ENCODE measurements around the gene TMEM40.
A peak's percentile ranks its signal among the peaks of the same experiment; 100 is the strongest.
"Not testable (repeated sequence)": the region's sequence is repeated elsewhere in the genome, so short reads cannot be mapped to it uniquely, and the experiment has no call there.

TMEM40 gene

DNA sequence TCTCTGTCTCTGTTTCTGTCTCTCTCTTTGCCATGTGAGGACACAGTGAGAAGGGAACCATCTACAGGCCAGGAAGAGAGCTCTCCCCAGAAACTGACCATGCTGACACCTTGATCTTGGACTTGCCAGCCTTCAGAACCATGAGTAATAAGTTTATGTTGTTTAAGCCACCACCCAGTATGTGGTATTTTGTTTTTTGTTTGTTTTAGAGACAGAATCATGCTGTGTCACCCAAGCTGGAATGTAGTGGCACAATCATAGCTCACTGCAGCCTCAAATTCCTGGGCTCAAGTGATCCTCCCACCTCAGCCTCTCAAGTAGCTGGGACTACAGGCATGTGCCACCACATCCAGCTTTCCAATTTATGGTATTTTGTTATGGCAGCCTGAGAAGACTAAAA is 35.7 kb downstream of the TMEM40 start:
- H2AK5ac ChIP-seq (ENCODE audit: low read depth, low read length); H3K9me3 ChIP-seq (replicated peaks in 1 of 2; ENCODE audit: control insufficient read depth in 2 of 2, insufficient read depth in 1 of 2, low read depth in 1 of 2, low read length in 2 of 2); H3K14ac ChIP-seq (ENCODE audit: low read length); H2BK12ac ChIP-seq (ENCODE audit: low read length); H2BK120ac ChIP-seq (ENCODE audit: low read depth, low read length); H3K4me3 ChIP-seq (ENCODE audit: low read length in 2 of 2); H3K18ac ChIP-seq (ENCODE audit: low read length); H4K8ac ChIP-seq (ENCODE audit: low read depth, low read length); H3K27ac ChIP-seq (replicated peaks; ENCODE audit: low read length); H3K4me2 ChIP-seq (ENCODE audit: insufficient read depth, low read length, poor library complexity, severe bottlenecking); H3K4ac ChIP-seq (ENCODE audit: low read length); H3K23ac ChIP-seq (ENCODE audit: low read depth, low read length, poor library complexity); H3K27me3 ChIP-seq (ENCODE audit: control insufficient read depth in 3 of 3, insufficient read depth in 3 of 3, low read depth in 1 of 3, low read length in 3 of 3); H3K9ac ChIP-seq (ENCODE audit: low read depth, low read length, poor library complexity); H3K4me1 ChIP-seq (ENCODE audit: control insufficient read depth in 2 of 2, insufficient read depth in 1 of 2, low read depth in 1 of 2, low read length in 2 of 2); H2AFZ ChIP-seq (ENCODE audit: low read length); H3K79me1 ChIP-seq (ENCODE audit: low read depth, low read length); H2BK5ac ChIP-seq (ENCODE audit: low read length); H2BK15ac ChIP-seq (ENCODE audit: low read length); H3K36me3 ChIP-seq (replicated peaks in 1 of 2; ENCODE audit: control insufficient read depth in 2 of 2, insufficient read depth in 2 of 2, low read length in 2 of 2); H4K91ac ChIP-seq (ENCODE audit: low read depth, low read length, poor library complexity); DNase-seq (ENCODE audit: low spot score): not testable (repeated sequence)

DNA sequence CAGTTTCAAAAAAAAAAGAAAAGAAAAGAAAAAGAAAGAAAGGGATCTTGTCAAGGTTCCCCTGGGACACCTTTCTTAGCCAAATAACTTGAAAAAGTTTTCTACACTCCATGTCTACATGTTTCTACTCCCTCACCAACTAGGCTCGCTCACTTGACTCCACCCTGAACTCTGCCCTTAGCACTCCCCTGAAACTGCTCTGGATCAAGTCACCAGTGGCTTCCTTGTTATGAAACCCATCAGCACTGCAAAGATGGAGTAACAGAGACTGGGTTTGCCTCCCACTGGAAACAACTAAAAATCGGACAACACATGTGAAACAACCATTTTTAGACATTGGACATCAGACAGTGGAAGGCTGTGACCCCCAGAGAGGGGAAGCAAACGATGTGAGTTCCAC is 36.8 kb downstream of the TMEM40 start:
- Histone ChIP-seq H3K79me1 (ENCODE audit: low read depth, low read length) (no peaks in the 10 kb centered on the region), H3K36me3 (replicated peaks in 1 of 2; ENCODE audit: control insufficient read depth in 2 of 2, insufficient read depth in 2 of 2, low read length in 2 of 2) (no peaks in the 10 kb centered on the region), H4K8ac (ENCODE audit: low read depth, low read length) (peak overlapping the region; percentile 72), H3K4me3 (ENCODE audit: low read length in 2 of 2) (no peak overlapping the region), H4K91ac (ENCODE audit: low read depth, low read length, poor library complexity) (no peak overlapping the region), H2BK120ac (ENCODE audit: low read depth, low read length) (no peak overlapping the region), H3K9ac (ENCODE audit: low read depth, low read length, poor library complexity) (no peak overlapping the region), H3K27me3 (ENCODE audit: control insufficient read depth in 3 of 3, insufficient read depth in 3 of 3, low read depth in 1 of 3, low read length in 3 of 3) (no peaks in the 10 kb centered on the region), H3K4me2 (ENCODE audit: insufficient read depth, low read length, poor library complexity, severe bottlenecking) (no peak overlapping the region), H3K27ac (replicated peaks; ENCODE audit: low read length) (no peak overlapping the region), H2BK5ac (ENCODE audit: low read length) (no peak overlapping the region), H2AK5ac (ENCODE audit: low read depth, low read length) (no peak overlapping the region), H3K4ac (ENCODE audit: low read length) (no peak overlapping the region), H3K18ac (ENCODE audit: low read length) (no peak overlapping the region), H2AFZ (ENCODE audit: low read length) (no peak overlapping the region), H3K14ac (ENCODE audit: low read length) (no peak overlapping the region), H2BK12ac (ENCODE audit: low read length) (no peak overlapping the region), H3K9me3 (replicated peaks in 1 of 2; ENCODE audit: control insufficient read depth in 2 of 2, insufficient read depth in 1 of 2, low read depth in 1 of 2, low read length in 2 of 2) (no peaks in the 10 kb centered on the region), H2BK15ac (ENCODE audit: low read length) (no peak overlapping the region), H3K4me1 (ENCODE audit: control insufficient read depth in 2 of 2, insufficient read depth in 1 of 2, low read depth in 1 of 2, low read length in 2 of 2) (no peaks in the 10 kb centered on the region), H3K23ac (ENCODE audit: low read depth, low read length, poor library complexity) (no peak overlapping the region)
- WGBS, 2 donors (ENCODE audit: extremely low coverage in 2 of 2, insufficient read length in 2 of 2, insufficient replicate concordance in 1 of 2): no CpG with 5 or more reads among the region's 3 CpGs
- no peak for DNase-seq (ENCODE audit: low spot score)

DNA sequence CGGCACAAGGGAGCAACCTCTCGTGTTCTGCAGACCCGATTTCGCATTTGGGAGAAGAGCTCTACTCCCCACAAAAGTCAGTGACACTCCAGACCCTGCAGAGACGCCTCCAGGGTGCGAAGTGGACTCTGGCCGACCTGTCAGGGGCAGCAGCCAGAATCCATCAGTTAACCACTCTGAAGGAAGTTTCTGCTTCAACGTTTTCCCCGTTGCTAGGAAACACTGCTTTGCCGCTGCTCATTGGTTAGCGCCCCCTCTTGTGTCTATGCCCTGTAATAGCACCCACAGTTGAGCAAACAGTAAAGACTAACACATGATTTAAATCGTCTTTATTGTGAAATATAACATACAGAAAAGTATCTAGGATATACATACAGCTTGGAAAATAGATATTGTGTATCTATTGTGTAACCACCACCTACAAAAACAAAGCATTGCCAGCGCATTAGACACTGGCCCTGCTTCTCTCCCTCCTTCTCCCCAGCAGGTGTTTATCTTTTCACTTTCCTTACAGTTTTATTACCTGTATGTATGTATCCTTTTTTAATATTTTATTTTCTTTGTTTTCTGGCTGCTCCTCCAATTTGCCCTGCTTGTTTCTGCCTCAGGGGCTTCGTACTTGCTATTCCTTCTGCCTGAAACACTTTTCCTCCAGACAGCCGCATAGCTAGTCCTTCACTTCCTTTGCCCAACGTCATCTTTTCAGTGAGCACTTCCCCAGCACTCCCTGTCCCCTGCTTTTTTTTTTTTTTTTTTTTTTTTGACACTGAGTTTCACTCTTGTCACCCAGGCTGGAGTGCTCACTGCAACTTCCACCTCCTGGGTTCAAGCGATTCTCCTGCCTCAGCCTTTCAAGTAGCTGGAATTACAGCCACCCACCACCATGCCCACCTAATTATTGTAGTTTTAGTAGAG is 38.8 kb downstream of the TMEM40 start:
- Histone ChIP-seq H3K27ac (replicated peaks; ENCODE audit: low read length) (no peak overlapping the region), H3K14ac (ENCODE audit: low read length) (no peak overlapping the region), H3K4ac (ENCODE audit: low read length) (no peak overlapping the region), H2BK12ac (ENCODE audit: low read length) (no peak overlapping the region), H2AFZ (ENCODE audit: low read length) (peak overlapping the region; percentile 70), H3K23ac (ENCODE audit: low read depth, low read length, poor library complexity) (no peak overlapping the region), H2BK5ac (ENCODE audit: low read length) (no peak overlapping the region), H3K79me1 (ENCODE audit: low read depth, low read length) (no peaks in the 10 kb centered on the region), H4K91ac (ENCODE audit: low read depth, low read length, poor library complexity) (no peak overlapping the region), H2AK5ac (ENCODE audit: low read depth, low read length) (no peak overlapping the region), H3K36me3 (replicated peaks in 1 of 2; ENCODE audit: control insufficient read depth in 2 of 2, insufficient read depth in 2 of 2, low read length in 2 of 2) (no peaks in the 10 kb centered on the region), H3K4me2 (ENCODE audit: insufficient read depth, low read length, poor library complexity, severe bottlenecking) (peak overlapping the region; percentile 14), H2BK120ac (ENCODE audit: low read depth, low read length) (no peak overlapping the region), H4K8ac (ENCODE audit: low read depth, low read length) (no peak overlapping the region), H3K27me3 (ENCODE audit: control insufficient read depth in 3 of 3, insufficient read depth in 3 of 3, low read depth in 1 of 3, low read length in 3 of 3) (no peaks in the 10 kb centered on the region), H3K9me3 (replicated peaks in 1 of 2; ENCODE audit: control insufficient read depth in 2 of 2, insufficient read depth in 1 of 2, low read depth in 1 of 2, low read length in 2 of 2) (no peaks in the 10 kb centered on the region), H3K18ac (ENCODE audit: low read length) (no peak overlapping the region), H3K4me3 (ENCODE audit: low read length in 2 of 2) (no peak overlapping the region), H3K9ac (ENCODE audit: low read depth, low read length, poor library complexity) (no peak overlapping the region), H3K4me1 (ENCODE audit: control insufficient read depth in 2 of 2, insufficient read depth in 1 of 2, low read depth in 1 of 2, low read length in 2 of 2) (no peaks in the 10 kb centered on the region), H2BK15ac (ENCODE audit: low read length) (no peak overlapping the region)
- DNase-seq (ENCODE audit: low spot score): peak; percentile 72
- no CpG with 5 or more reads among the region's 17 CpGs for WGBS, 2 donors (ENCODE audit: extremely low coverage in 2 of 2, insufficient read length in 2 of 2, insufficient replicate concordance in 1 of 2)

DNA sequence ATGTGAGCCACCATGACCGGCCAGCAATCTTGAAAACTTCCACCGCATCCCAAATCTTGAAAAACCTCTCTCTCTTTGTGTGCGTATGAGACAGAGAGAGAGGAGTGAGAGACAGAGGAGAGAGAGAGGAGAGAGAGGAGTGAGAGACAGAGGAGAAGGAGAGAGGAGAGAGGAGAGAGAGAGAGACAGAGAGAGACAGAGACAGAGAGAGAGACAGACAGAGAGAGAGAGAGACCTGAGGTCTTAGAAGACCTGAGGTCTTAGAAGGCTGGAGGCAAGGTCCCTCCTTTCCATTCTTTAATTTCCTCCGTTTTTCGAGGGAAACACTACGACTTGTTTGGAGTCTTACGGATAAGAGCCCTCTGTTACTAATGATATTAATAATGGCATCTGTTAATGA is 39.5 kb downstream of the TMEM40 start:
- no peak overlapping the region for H3K27ac ChIP-seq (replicated peaks; ENCODE audit: low read length)
- DNase-seq (ENCODE audit: low spot score): no peak
- H3K23ac ChIP-seq (ENCODE audit: low read depth, low read length, poor library complexity): no peak overlapping the region
- H3K4me3 ChIP-seq (ENCODE audit: low read length in 2 of 2): no peak overlapping the region
- H4K8ac ChIP-seq (ENCODE audit: low read depth, low read length): no peak overlapping the region
- no peak overlapping the region for H3K18ac ChIP-seq (ENCODE audit: low read length)
- H3K9ac ChIP-seq (ENCODE audit: low read depth, low read length, poor library complexity): no peak overlapping the region
- H2AK5ac ChIP-seq (ENCODE audit: low read depth, low read length): no peak overlapping the region
- H3K9me3 ChIP-seq (replicated peaks in 1 of 2; ENCODE audit: control insufficient read depth in 2 of 2, insufficient read depth in 1 of 2, low read depth in 1 of 2, low read length in 2 of 2): no peaks in the 10 kb centered on the region
- no peak overlapping the region for H3K4ac ChIP-seq (ENCODE audit: low read length)
- no peak overlapping the region for H2BK120ac ChIP-seq (ENCODE audit: low read depth, low read length)
- H2BK15ac ChIP-seq (ENCODE audit: low read length): no peak overlapping the region
- H3K4me2 ChIP-seq (ENCODE audit: insufficient read depth, low read length, poor library complexity, severe bottlenecking): no peak overlapping the region
- H3K4me1 ChIP-seq (ENCODE audit: control insufficient read depth in 2 of 2, insufficient read depth in 1 of 2, low read depth in 1 of 2, low read length in 2 of 2): no peaks in the 10 kb centered on the region
- no peak overlapping the region for H4K91ac ChIP-seq (ENCODE audit: low read depth, low read length, poor library complexity)
- no CpG with 5 or more reads among the region's 7 CpGs for WGBS, 2 donors (ENCODE audit: extremely low coverage in 2 of 2, insufficient read length in 2 of 2, insufficient replicate concordance in 1 of 2)
- H3K79me1 ChIP-seq (ENCODE audit: low read depth, low read length): no peaks in the 10 kb centered on the region
- H2AFZ ChIP-seq (ENCODE audit: low read length): peak overlapping the region; percentile 70
- H3K27me3 ChIP-seq (ENCODE audit: control insufficient read depth in 3 of 3, insufficient read depth in 3 of 3, low read depth in 1 of 3, low read length in 3 of 3): no peaks in the 10 kb centered on the region
- no peak overlapping the region for H2BK12ac ChIP-seq (ENCODE audit: low read length)
- H3K36me3 ChIP-seq (replicated peaks in 1 of 2; ENCODE audit: control insufficient read depth in 2 of 2, insufficient read depth in 2 of 2, low read length in 2 of 2): no peaks in the 10 kb centered on the region
- no peak overlapping the region for H3K14ac ChIP-seq (ENCODE audit: low read length)
- no peak overlapping the region for H2BK5ac ChIP-seq (ENCODE audit: low read length)
